ACHN (cell line): Measurements from ENCODE around the gene CAPS.
"Not testable (repeated sequence)": the region's sequence is repeated elsewhere in the genome, so short reads cannot be mapped to it uniquely, and the experiment has no call there.

Source experiments
- DNase-seq: peaks from one replicate; pipeline ENCODE4 v3.0.0-alpha.2; 2015
- in situ Hi-C: cut with HindIII; loops from 2 replicates; pipeline ENCODE4 v1.10.0; 2017; ENCODE audit warnings: low sequenced_read_pairs, low pct_ligation_motif_present, low pct_unique_long_range_greater_than_20kb

CAPS gene

DNA sequence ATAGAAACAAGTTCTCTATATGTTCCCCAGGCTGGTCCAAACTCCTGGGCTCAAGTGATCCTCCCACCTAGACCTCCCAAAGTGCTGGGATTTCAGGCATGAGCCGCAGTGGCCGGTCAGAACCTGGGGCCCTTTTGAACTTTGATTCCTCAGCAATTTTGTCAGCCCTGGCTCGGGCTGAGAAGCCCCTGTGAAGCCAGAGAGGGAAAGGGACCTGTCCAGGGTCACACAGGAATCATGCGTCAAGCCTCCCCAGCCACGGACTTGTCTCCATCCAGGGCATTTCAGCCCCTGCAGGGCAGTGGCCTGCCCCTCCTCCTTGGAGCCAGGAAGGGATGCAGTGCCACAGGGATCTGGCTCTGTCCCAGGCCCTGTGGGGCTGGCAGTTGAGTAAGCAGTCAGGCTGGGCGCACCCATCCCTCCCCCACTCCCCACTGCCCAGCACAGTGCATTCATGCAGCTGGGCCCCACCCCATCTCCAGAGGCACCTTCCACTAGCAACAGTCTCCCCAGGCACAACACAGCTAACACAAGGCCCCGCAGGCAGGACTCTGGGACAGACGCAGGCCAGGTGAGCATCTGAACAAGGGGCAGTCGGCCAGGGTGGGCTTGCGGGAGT lies at the start of gene CAPS:
Gene CAPS, plus strand, starts transcription at position 516 of the 619 bp plus-strand sequence. CDS start 153 bp downstream, outside the sequence.
- peak; percentile 76 for DNase-seq
- in situ Hi-C loops, result no loop called here

DNA sequence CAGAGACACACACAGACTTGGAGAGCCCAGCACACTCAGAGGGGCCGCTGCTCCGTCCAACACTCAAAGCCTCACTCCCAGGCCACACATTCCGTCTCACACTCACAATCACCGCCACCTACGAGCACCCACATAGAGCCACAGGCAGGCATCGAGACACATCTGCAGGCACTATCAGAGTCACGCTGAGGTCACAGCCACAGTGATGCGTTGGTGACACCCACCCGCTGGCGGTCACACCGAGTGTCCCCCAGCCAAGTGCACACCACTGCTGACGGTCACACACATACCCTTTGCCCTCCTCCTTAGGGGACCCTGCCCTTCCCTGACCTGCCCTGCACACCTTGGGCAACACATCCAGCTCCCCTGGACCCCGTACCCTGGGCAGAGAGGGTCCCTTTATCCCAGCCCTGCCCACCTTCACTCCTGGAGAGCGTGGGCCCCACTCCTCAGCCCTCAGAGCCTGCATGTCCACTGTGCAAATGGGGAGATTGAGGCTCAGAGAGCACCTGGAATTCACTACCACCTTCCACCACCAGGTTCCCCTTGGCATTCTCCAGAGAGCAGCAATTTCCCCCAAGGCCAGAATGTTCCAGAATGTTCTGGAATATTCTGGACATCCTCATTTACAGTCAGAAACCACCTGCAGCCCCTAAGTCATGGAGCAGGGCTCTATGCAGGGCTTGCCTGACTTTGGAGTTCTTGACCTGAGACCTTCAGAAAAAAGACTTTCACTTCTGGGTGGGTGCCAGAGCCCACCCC lies 49.1 kb upstream of the CAPS start:
- in situ Hi-C loops, result no loop called here

DNA sequence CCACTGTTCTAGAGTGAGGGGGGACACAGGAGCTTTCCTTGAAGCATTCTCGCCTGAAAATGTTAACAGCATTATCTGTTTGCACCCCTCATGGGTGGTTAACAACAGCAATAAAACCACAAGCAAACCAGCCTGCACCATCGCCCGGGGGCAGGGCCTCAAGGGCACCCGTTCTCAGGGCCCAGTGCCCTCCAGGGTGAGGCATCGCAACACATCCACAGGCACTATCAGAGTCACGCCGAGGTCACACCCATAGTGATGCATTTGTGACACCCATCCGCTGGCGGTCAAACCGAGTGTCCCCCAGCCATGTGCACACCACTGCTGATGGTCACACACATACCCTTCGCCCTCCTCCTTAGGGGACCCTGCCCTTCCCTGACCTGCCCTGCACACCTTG lies 48.3 kb upstream of the CAPS start:
- no peak for DNase-seq
- in situ Hi-C loops, result no loop called here

More for the DNA sequence above, 49.1 kb upstream of the CAPS start:
- DNase-seq, result no peak

DNA sequence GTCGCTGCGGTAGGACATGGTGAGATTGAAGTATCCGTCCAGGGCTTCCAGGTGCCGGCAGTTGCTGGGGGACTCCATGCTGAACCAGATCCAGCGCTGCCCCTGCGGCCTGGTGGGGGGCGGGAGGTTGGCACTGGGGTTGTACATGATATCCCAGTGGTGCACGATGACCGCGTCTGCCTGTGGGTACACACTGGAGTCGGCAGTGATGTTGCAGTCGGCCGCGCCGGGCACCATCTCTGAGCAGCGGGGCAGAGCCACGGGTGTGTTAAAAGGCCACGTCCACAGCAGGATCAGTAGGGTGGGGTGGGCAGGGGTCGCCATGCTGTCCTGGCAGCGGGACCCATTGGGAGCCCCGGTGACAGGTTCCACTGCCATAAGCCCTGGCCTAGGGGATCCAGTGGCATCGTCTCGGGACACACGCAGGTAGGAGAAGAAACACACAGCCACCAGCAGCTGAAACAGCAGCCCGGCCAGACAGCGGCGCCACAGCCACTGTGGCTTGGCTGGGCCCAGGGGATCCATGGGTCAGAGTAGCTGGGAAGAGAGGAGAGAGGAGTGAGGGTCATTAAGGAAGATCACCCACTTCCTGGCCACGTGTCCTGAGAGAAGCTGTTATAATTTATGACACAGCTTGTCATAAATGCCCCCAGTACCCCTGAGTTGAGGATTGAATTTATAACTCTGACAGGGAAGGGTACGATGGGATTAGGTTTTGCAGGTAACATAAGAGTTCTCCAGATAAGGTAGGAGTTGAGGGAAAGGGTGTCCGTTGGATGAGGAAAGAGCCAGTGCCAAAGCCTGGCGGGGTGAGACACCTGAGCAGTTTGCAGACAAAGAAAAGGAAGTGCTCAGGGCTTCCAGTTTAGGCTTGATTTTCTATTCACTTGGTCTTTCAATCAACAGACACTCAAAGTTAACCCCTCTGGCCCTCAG lies 46.6 kb upstream of the CAPS start:
- in situ Hi-C loops, result no loop called here
- DNase-seq, result no peak

DNA sequence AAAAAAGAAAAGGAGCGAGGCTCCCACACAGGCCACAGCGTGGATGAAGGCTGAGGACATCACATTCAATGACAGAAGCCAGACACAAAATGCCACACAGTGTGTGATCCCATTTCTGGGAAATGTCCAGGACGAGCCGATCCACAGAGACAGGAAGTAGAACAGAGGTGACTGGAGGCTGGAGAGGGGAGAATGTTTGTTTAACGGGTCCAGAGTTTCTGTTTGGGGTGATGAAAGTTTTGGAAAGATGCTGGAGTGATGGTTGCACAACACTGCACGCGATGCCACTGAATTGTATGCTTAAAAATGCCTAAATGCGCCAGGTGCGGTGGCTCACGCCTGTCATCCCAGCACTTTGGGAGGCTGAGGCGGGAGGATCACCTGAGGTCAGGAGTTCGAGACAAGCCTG lies 43.1 kb upstream of the CAPS start:
- DNase-seq, result no peak
- in situ Hi-C loops, result no loop called here

DNA sequence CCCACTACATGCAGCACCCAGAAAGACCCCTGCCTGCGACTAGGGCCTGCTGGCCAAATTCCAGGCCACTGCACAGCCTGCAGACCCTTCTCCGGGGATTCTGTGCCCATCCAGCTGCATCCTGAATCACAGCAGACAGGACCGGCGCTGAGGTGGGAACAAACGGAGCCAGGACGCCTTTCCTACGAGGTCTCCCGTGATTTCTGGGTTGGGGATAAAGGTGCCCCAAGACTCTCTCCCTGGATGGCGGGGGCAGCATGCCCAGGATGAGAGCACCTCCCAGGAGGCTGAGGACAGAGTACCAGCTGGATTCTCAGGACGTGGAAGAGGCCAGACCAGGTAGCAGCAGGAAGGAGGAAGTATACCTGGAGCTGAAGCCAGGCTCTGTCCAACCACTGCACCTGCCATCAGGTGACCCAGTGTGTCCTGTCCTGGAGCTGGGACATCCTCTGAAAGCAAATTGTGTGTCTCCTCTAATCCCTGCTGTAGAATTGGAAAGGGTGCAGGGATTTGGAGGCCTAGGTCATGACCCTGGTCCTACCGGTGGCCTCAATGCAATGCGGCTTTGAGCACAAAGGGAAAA lies 40.3 kb upstream of the CAPS start:
- in situ Hi-C loops, result no loop called here
- DNase-seq, result no peak

DNA sequence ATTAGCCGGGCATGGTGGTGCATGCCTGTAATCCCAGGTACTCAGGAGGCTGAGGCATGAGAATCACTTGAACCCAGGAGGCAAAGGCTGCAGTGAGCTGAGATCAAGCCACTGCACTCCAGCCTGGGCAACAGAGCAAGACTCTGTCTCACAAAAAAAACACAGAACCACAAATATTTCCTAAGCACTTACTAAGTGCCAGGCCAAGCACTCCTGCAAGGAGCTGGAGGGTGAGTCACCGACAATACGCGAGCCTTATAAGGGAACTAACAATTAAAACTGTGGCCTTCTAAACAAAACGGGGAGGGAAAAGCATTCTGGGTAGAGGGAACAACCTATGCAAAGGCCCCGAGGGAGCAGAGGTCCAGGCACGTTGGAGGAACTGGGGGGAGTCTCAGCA lies 39.6 kb upstream of the CAPS start:
- DNase-seq, in situ Hi-C loops: not testable (repeated sequence)

DNA sequence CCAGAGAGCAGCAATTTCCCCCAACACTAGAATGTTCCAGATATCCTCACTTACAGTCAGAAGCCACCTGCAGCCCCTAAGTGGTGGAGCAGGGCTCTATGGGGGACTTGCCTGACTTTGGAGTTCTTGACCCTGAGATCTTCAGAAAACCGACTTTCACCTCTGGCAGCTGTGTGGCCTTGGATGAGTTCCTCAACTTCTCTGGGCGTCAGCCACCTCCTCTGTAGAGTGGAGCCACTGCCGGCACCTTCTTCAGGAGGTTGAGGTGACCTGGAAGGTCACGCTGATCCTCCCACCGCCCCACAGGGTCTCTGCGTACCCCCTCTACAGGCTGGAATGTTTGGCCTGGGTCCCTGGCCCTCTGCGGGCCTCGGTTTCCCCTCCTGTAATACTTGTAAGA lies 36.6 kb upstream of the CAPS start:
- in situ Hi-C loops, result no loop called here
- no peak for DNase-seq

DNA sequence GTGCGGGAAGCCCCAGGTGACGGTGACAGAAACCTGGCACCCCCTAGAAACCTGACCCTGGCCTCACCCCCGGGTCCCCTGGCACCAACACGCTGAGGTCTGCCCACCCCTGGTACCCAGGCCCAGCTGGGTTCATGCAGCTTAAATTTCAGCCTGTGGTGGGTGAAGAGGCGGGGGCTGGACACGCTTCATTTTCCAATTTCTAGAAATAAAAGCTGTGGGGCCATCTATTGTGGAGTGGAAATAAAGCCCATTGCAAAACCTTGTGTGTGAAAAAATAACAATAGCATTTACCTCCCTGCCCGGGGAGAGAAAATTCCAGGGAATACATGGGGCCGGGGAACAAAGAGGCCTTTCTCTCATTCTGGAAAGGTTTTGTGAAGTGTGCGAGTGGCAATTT lies 36.2 kb upstream of the CAPS start:
- in situ Hi-C loops, result no loop called here
- DNase-seq, result no peak

DNA sequence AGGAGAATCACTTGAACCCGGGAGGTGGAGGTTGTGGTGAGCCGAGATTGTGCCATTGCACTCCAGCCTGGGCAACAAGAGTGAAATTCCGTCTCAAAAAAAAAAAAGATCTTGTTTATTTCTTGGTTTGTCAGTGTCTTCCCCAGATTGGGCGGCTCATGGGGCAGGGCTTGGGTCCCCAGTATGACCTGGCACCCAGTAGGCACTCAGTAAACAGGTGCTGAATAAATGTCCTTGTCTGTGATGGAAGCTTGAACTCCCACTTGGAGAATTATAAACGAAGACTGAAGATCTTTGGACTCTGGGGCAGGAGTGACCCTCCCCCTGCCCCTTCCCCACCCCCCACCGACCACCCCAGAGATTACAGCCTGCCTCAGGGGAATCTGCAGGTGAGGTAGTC lies 33.9 kb upstream of the CAPS start:
- in situ Hi-C loops, result no loop called here
- DNase-seq, result no peak

DNA sequence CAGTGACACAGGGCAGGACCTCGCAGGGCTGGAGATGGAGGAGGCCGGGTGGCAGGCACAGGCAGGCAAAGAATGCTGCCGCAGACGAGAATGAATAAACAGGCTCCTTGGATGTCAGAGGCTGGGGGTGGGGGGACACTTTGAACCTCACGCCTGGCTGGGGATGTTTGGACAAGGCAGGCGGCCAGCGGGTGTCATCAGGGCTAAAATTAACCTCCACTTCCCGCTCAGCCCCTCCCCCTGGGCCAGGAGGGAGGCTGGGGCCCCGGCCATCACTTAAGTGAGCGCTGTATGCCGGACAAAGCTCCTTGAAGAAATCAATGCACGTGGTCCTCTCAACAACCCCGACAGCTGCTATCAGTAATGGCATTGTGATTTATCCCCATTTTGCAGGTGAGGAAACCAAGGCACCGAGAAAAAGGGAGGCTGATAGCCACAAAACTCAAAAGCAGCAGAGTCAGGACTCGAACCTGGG lies 33.4 kb upstream of the CAPS start:
- DNase-seq, result peak; percentile 34
- in situ Hi-C loops, result no loop called here

DNA sequence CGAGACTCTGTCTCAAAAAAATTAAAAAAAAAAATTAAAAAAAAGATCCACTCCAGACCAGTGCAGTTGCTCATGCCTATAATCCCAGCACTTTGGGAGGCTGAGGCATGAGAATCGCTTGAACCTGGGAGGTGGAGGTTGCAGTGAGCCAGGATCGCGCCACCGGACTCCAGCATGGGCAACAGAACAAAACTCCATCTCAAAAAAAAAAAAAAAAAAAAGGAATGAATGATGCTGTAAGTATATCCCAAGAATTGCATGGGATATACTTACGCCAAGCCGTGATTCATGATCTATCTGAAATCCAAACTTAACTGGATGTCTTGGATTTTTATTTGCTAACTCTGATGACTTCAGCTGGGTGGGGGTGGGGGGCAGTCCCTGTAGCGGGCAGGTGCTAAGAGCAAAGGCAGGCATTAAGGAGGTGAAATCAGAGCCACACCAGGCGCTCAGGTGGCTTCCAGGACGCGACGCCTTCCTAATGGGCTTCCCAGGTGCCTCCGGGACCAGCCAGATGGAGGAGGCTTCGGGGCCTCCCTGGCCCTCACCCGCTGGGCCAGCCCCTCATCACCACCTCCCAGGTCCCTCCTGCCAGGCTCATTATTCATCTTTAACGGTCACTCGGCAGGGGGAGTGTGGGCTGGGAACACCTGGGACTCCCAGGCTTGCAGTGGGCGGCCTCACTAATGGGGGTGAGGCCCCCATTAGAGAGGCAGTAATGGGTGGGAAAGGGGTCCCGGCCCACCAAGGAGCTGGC lies 32.3 kb upstream of the CAPS start:
- in situ Hi-C loops, result no loop called here
- no peak for DNase-seq

DNA sequence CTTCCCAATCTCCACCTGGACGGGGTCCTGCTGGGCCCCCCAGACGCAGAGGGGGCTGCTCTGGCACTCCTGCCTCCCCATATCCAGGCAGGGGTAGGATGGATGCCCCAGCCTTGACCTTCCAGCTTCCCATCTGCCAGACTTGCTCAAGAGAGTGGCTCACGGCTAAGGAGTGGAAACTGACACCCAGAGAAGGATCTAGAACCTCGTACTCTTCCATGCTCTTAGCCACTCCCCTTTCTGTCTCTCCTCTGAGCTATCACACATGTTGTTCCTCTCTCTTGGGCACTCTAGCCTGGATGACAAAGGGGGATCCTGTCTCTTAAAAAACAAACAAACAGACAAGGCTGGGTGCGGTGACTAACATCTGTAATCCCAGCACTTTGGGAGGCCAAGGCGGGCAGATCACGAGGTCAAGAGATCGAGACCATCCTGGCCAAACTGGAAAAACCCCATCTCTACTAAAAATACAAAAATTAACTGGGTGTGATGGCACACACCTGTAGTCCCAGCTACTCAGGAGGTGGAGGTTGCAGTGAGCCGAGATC lies 31.6 kb upstream of the CAPS start:
- no peak for DNase-seq
- in situ Hi-C loops, result no loop called here

DNA sequence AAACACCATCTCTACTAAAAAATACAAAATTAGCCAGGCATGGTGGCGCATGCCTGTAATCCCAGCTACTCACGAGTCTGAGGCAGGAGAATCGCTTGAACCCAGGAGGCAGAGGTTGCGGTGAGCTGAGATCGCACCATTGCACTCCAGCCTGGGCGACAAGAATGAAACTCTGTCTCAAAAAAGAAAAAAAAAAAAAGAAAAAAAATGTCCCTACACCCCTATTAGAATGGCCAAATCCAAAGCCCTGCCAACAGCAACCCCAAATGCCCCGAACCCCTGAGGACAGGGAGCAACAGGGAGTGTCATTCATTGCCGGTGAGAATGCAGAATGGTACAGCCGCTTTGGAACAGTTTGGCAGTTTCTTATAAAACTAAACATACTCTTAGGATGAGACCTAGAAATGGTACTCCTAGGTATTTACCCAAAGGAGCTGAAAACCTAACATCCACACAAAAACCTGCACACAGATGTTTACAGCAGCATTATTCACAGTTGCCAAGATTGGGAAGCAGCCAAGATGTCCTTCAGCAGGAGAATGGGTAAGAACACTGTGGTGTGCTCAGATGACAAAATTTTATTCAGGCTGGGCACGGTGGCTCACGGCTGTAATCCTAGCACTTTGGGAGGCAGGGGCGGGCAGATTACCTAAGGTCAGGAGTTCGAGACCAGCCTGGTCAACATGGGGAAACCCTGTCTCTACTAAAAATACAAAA lies 30.7 kb upstream of the CAPS start:
- DNase-seq, in situ Hi-C loops: not testable (repeated sequence)

DNA sequence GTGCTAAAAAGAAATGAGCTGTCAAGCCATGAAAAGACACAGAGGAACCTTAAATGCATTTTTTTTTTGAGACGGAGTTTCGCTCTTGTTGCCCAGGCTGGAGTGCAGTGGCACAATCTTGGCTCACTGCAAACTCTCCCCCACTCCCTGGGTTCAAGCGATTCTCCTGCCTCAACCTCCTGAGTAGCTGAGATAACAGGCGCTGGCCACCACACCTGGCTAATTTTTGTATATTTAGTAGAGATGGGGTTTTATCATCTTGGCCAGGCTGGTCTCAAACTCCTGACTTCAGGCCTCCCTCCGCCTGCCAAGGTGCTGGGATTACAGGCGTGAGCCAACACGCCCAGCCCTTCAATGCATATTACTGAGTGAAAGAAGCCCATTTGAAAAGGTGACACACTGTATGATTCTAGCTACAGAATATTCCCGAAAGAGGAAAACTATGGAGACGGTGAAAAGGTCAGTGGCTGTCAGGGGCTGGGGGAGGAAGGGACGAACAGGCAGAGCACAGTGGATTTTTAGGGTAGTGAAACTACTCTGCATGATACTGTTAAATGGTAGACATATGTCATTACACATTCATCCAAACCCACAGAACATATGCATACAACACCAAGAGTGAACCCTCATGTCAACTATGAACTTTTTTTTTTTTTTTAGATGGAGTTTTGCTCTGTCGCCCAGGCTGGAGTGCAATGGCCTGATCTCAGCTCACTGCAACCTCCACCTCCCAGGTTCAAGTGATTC lies 29.8 kb upstream of the CAPS start:
- in situ Hi-C loops, DNase-seq: not testable (repeated sequence)

DNA sequence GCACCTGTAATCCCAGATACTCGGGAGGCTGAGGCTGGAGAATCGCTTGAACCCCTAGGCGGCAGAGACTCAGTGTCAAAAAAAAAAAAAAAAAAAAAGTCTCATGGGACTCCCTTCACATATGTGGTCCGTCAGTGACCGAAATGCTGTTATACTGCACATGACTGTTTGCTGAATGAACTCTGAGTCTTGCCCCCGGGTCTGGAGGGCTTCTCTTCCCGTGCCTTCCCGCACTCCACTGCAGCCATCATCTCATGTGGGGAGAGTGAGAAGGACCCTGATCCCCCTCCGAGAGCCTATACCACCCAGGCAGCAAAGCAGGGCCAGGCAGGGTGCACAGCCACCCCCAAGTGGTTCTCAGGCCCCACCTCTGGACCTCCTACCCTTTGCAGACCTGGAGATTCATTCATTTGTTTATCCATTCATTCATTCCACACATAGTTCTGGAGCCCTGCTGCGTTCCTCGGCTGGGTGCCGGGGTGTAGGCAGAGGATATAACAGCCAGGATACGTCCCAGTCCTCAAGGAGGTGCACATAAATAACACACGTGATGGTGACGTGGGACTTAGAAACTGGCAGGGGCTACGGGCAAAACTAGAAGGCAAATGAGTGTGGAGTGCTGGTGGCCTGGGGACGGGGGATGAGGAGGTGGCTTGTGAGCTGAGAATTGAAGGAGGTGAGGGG lies 24.6 kb upstream of the CAPS start:
- DNase-seq, result no peak
- in situ Hi-C loops, result no loop called here
